Left lobe of liver (tissue), 2 donors: Measurements from ENCODE around the gene KYNU. TPM values are rescaled to one million over a fixed set of nuclear protein-coding genes. Genes with fewer than 3 reads are reported as not detected.
"Not testable (repeated sequence)": the region's sequence is repeated elsewhere in the genome, so short reads cannot be mapped to it uniquely, and the experiment has no call there.

Source experiments
- ATAC-seq: fragments of 200-7000 bp; cut with Tn5 transposase; one replicate; pipeline ENCODE4 v1.9.1; 2020; ENCODE audit warnings: mild to moderate bottlenecking, moderate library complexity
- DNase-seq: peaks from one replicate; pipeline ENCODE4 v3.0.0-alpha.2; 2020; ENCODE audit warnings: low spot score
- total RNA-seq: library from RNA; stranded (reverse); gene quantifications from one replicate; pipeline ENCODE4 v1.2.1, GENCODE V29; 2021
- donor health status: DM: no; HTN: no; CAD: no; lungs with moderate emphysema.
- donor health status: DM: no; HTN: yes; CAD: no.

KYNU gene
- total RNA-seq, 1 donor from 2014 or later, result 38.6 TPM

DNA sequence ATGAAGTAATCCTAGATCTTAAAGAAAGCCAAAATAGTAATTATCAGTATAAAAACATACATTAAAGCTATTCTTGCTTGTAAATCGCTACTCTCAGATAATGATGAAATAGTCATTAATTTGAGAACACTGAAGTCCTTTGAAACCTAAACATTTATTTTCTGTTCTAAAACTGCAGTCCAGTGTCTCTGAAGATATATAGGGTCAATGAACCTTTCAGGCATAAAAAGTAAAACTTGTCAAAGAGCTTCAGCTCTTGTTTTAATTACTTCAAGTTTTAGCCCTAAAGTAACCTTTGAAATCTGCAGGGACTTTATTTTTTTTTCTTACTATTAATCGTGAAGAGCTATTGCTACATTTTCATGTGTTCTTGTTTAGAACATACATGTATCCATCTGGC, 116.3 kb downstream of the KYNU start:
- DNase-seq (no peak), ATAC-seq (no peak)

GRCh38 chr2:142994665-142995064, 117.2 kb downstream of the KYNU start:
- DNase-seq (no peak), ATAC-seq (no peak)

DNA sequence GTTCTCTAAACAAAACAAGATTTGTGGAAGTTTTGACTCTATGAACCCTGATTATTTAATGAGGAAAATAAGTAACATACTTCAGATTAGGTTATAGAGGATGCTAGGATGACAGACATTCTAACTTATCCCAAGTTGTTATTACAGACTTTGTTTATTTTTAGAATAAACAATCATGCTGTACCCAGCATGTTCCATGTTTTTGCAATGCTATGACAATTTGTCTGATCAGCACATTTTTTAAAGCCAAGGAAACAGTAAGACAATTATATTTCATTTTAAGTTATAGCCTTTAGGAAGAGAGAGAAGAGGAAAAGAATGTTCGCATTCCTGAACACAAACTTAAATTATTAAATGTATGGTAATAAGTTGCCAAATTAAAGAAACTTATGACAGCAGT, 119.8 kb downstream of the KYNU start:
- DNase-seq (no peak), ATAC-seq (no peak)

DNA sequence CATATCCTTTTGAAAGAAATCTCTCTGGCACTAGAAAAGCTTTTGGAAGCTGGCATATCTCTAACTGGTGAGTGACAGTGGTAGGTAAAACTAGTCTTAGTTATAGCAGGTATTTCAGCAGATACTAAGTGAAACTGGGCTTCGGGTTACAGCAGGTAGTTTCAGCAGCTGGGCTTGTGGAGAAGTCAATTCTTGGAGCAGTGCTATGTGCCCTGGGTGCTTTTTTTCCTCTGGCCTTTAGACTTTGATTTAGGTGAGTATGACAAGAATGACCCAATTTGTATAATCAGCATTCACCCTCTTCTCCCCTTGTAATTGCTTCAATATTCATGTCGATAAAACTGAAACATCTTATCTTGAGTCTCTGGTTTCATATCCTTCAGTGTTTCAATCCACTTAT, 123.1 kb downstream of the KYNU start:
- ATAC-seq, result peak; percentile 70

DNA sequence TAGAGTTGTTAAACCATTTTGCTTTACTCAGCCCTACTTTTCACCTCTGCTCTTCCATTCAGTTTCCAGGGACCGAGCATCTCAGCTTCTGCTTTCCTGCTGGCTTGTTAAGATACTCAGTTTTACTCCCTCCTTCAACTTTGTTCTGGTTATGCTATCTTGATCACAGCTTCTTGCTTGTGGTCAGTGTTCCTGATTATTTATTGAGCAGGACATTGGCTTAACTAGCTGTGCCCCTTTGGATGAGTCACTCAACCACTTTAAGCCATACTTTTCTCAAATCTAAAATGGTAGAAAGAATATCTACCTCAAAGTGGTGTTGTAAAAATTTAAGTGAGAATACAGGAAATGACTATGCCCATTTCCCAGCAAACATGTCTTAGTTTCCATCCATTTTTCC, 124.0 kb downstream of the KYNU start:
- no peak for DNase-seq
- no peak for ATAC-seq

More for the DNA sequence above, 123.1 kb downstream of the KYNU start:
- DNase-seq, result no peak

- DNase-seq, result no peak
Observed at GRCh38 chr2:143015656-143016055, 138.2 kb downstream of the KYNU start.

DNA sequence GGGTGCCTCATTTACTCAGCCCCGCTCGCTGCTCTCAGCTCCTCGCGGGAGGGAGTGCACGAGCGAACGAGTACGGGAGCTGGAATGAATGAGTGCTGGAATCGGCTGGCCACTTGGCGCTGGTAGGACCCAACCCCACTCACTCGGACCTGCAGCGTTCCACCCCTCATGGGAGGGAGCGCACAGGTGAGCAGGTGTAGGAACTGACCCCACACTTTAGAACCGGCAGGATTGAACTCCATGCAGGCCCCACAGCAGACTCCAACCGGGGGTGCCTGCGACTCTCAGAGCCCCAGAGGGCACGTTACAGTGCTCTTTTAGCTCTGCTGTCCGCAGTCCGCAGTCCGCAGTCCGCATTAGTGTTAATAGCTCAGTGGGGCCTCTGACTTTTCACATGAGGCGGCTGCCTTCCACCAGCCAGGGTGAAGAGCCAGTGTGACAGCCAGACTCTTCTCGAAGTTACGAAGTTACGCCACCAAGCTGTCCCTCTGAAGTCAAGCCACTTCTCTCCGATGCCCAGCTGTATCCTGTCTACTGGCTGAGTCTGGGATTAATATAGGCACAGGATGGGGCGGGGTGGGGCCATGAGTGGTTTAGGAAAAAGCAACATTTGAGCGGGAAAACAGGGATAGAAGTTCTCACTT, 149.1 kb downstream of the KYNU start:
- ATAC-seq (peak; percentile 29), DNase-seq (no peak)

More at GRCh38 chr2:143015656-143016055, 138.2 kb downstream of the KYNU start:
- no peak for ATAC-seq

DNA sequence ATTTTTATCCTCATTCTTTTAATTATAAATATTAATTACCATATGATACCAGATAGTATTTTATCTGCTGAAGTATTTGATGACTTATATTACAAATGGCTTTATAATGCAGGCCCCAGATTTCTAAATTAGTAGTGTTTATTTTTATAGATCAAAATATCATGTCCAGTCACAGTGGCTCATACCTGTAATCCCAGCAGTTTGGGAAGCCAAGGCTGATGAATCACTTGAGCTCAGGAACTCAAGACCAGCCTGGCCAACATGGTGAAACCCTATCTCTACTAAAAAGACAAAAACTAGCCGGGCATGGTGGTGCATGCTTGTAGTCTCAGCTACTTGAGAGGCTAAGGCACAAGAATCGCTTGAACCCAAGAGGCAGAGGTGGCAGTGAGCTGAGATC, 151.7 kb downstream of the KYNU start:
- DNase-seq (no peak), ATAC-seq (no peak)

GRCh38 chr2:143030127-143030526, 152.7 kb downstream of the KYNU start:
- no peak for DNase-seq
- ATAC-seq, result no peak

GRCh38 chr2:143034292-143035074, 157.0 kb downstream of the KYNU start:
- ATAC-seq, result peak; percentile 99

GRCh38 chr2:143051465-143051864, 174.0 kb downstream of the KYNU start:
- no peak for ATAC-seq
- DNase-seq, result no peak

More at GRCh38 chr2:143034292-143035074, 157.0 kb downstream of the KYNU start:
- peak; percentile 55 for DNase-seq

DNA sequence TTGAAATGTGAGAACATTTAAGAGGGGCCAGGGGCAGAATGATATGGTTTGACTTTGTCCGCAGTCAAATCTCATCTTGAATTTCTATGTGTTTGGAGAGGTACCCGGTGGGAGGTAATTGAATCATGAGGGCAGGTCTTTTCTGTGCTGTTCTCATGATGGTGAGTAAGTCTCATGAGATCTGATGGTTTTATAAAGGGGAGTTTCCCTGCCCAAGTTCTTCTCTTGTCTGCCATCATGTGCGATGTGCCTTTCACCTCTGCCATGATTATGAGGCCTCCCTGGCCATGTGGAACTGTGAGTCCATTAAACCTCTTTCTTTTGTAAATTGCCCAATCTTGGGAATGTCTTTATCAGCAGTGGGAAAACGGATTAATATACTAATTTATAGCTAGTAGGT, 176.0 kb downstream of the KYNU start:
- not testable (repeated sequence) for DNase-seq, ATAC-seq

GRCh38 chr2:143056550-143056949, 179.1 kb downstream of the KYNU start:
- ATAC-seq, result no peak
- no peak for DNase-seq

- DNase-seq (no peak), ATAC-seq (no peak)
Observed at GRCh38 chr2:143058851-143059250, 181.4 kb downstream of the KYNU start.

DNA sequence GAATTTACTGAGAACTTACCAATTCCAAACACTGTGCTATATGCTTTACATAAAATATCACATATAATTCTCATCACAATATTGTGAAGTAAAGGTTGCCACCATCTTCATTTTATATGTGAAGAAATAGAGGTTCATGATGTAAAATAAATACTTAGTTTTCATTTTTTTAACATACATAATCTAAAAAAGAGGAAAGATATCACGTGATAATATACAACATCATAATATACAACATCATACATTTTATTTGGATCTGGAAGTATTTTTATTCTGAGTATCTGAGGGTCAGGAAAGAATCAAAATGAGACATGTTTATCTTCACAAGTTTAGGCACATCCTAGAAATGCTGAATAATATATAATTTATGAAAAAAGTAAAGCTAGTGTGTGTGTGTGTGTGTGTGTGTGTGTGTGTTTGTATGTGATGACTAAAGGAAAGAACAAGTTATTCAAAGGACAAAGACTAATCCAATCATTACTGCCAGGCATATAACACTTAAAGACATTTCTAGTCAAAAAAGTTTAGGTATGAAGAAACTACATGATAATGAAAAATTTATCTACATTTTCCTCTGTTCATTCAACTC, 186.2 kb downstream of the KYNU start:
- ATAC-seq (no peak), DNase-seq (no peak)

DNA sequence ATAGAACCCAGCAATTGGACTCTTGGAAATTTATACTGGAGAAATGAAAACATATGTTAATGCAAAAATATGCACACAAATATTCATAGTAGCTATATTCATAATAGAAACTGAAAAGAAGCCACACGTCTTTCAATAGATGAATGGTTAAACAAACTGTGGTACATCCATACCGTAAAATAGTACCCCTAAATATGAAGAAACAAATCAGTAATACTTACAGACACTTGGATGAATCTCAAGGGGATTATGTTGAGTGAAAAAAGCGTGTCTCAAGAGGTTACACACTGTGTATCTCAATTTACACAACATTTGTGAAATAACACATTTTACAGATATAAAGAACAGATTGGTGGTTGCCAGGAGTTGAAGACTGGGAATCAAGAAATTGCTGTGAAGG, 190.6 kb downstream of the KYNU start:
- DNase-seq, result no peak

DNA sequence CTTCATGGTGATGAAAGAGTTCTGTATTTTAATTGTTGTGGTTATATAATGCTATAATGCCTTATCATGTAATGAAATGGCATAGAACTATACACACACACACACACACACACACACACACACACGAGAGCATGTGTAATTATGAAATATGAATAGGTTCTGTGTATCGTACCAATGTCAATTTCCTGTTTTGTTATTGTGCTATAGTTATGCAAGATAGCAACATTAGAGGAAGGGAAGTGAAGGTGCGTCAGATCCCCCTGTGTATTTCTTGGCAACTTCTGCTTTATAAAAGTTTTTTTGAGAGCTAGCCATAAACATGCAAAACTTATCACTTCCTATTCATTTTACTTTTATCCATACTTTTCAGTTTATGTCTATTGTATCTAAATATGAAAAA, 191.0 kb downstream of the KYNU start:
- no peak for DNase-seq
- ATAC-seq, result no peak

More for the DNA sequence above, 190.6 kb downstream of the KYNU start:
- ATAC-seq, result no peak

GRCh38 chr2:143070704-143071103, 193.2 kb downstream of the KYNU start:
- ATAC-seq (no peak), DNase-seq (no peak)

GRCh38 chr2:143071185-143071876, 193.9 kb downstream of the KYNU start:
- ATAC-seq, result no peak
- no peak for DNase-seq

- ATAC-seq, DNase-seq: not testable (repeated sequence)
Observed at GRCh38 chr2:143074913-143075312, 197.4 kb downstream of the KYNU start.

DNA sequence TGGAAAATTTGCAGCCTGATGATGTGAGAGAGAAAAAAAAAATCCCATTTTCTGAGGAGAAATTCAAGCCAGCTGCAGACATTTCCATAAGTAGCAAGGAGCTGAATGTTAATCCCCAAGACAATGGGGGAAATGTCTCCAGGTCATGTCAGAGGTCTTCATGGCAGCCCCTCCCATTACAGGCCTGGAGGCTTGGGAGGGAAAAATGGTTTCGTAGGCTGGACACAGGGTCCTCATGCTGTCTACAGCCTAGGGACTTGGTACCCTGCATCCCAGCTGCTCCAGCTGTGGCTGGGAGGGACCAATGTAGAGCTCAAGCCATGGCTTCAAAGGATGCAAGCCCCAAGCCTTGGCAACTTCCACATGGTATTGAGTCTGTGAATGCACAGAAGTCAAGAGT, 198.2 kb downstream of the KYNU start:
- no peak for DNase-seq

More for the DNA sequence above, 198.2 kb downstream of the KYNU start:
- no peak for ATAC-seq
